HepG2 (cell line): ENCODE data around the gene DTX4. TPM values are rescaled to one million over a fixed set of nuclear protein-coding genes. Genes with fewer than 3 reads are reported as not detected.
A peak's percentile ranks its signal among the peaks of the same experiment; 100 is the strongest.

Source experiments
- GATAD2A ChIP-seq: IDR thresholded peaks from 2 replicates; pipeline ENCODE4 v1.6.1; 2016
- KDM1A ChIP-seq: IDR thresholded peaks from 2 replicates; pipeline ENCODE4 v1.6.1; 2016; ENCODE audit warnings: missing compliant biosample characterization
- KLF15 ChIP-seq: sonication (generic); formaldehyde crosslinking; IDR thresholded peaks from 2 replicates; pipeline ENCODE4 v1.8.1; 2023; ENCODE audit warnings: borderline replicate concordance, mild to moderate bottlenecking, inconsistent platforms, missing genetic modification reagents, mixed read lengths
- MED1 ChIP-seq: sonication (generic); formaldehyde crosslinking; IDR thresholded peaks from 2 replicates; pipeline ENCODE4 v1.4.0; 2020; ENCODE audit warnings: missing genetic modification reagents
- MLLT10 ChIP-seq: sonication (generic); formaldehyde crosslinking; IDR thresholded peaks from 2 replicates; pipeline ENCODE4 v1.4.0; 2020; ENCODE audit warnings: missing genetic modification reagents
- NFAT5 ChIP-seq: sonication (generic); formaldehyde crosslinking; IDR thresholded peaks from 2 replicates; pipeline ENCODE4 v1.4.0; 2020; ENCODE audit warnings: missing genetic modification reagents
- NR2F2 ChIP-seq: IDR thresholded peaks from 2 replicates; pipeline ENCODE4 v1.6.1; 2012; ENCODE audit warnings: low read depth, inconsistent platforms, borderline replicate concordance
- SOX13 ChIP-seq, 3 experiments: fragments of 450-650 bp in 1 of 3; sonication (generic) in 1 of 3; formaldehyde crosslinking in 1 of 3; IDR thresholded peaks in 2 of 3; conservative IDR thresholded peaks in 1 of 3; 2 replicates each; pipeline versions ENCODE4 v1.5.0 to v1.6.1; 2016 to 2020; ENCODE audit warnings: antibody characterized with exemption in 1 of 3, mild to moderate bottlenecking in 1 of 3, missing compliant biosample characterization in 1 of 3, missing genetic modification reagents in 1 of 3, moderate library complexity in 1 of 3
- TOPORS ChIP-seq: sonication (generic); formaldehyde crosslinking; IDR thresholded peaks from 2 replicates; pipeline ENCODE4 v1.8.0; 2023; ENCODE audit warnings: mild to moderate bottlenecking, missing genetic modification reagents
- ZNF740 ChIP-seq: sonication (generic); formaldehyde crosslinking; IDR thresholded peaks from 2 replicates; pipeline ENCODE4 v1.4.0; 2020; ENCODE audit warnings: missing genetic modification reagents
- polyA plus RNA-seq, 8 experiments: library from polyadenylated mRNA; depleted of rRNA in 3 of 8; stranded (reverse) in 7 of 8; unstranded in 1 of 8; fragments of >200 nt; fragmentation: Illumina TruSeq in 4 of 8; extraction: Trizol in 4 of 8; gene quantifications; 2 replicates each; pipeline versions ENCODE4 v1.2.1 to v1.2.3, GENCODE V29; 2011 to 2016; ENCODE audit warnings: low read depth in 4 of 8, missing spikeins in 1 of 8, mixed read lengths in 1 of 8; ENCODE audit not compliant: insufficient read depth in 1 of 8
- total RNA-seq, 5 experiments: library from RNA; depleted of rRNA; stranded (reverse); fragments of >200 nt; fragmentation: Illumina TruSeq; extraction: Trizol; gene quantifications; 2 replicates each; pipeline ENCODE4 v1.2.3, GENCODE V29; 2016; ENCODE audit warnings: low read depth in 1 of 5
- TF ChIP-seq, protein P1 (sequence below): fragments of 450-650 bp; IDR thresholded peaks from 2 replicates; pipeline ENCODE4 v1.6.1; 2017
- TF ChIP-seq, protein P2 (sequence below): sonication (generic); formaldehyde crosslinking; IDR thresholded peaks from 2 replicates; pipeline ENCODE4 v1.9.0; 2022; ENCODE audit warnings: low read depth, missing genetic modification reagents
- TF ChIP-seq, protein P3 (sequence below): sonication (generic); formaldehyde crosslinking; IDR thresholded peaks from 2 replicates; pipeline ENCODE4 v1.4.0; 2020; ENCODE audit warnings: missing genetic modification reagents
- TF ChIP-seq, protein P4 (sequence below): sonication (generic); formaldehyde crosslinking; IDR thresholded peaks from 2 replicates; pipeline ENCODE4 v1.9.0; 2021; ENCODE audit warnings: missing genetic modification reagents, mild to moderate bottlenecking, borderline replicate concordance
- TF ChIP-seq, protein P5 (sequence below): sonication (generic); formaldehyde crosslinking; IDR thresholded peaks from 2 replicates; pipeline ENCODE4 v1.4.0; 2020; ENCODE audit warnings: missing genetic modification reagents

The DTX4 gene
- total and polyA plus RNA-seq, 2 of the 13 experiments (the other 11 are each of a cell fraction or from before 2014, with no cell fraction given) = 0.67 to 5.6 TPM

GRCh38 chr11:59142530-59143507, 29.1 kb upstream of the DTX4 start, which contains the start of gene FAM111A (continued):
- TF ChIP-seq, protein P1, sequence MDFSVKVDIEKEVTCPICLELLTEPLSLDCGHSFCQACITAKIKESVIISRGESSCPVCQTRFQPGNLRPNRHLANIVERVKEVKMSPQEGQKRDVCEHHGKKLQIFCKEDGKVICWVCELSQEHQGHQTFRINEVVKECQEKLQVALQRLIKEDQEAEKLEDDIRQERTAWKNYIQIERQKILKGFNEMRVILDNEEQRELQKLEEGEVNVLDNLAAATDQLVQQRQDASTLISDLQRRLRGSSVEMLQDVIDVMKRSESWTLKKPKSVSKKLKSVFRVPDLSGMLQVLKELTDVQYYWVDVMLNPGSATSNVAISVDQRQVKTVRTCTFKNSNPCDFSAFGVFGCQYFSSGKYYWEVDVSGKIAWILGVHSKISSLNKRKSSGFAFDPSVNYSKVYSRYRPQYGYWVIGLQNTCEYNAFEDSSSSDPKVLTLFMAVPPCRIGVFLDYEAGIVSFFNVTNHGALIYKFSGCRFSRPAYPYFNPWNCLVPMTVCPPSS = no peak
- TF ChIP-seq NFAT5 (no peak; the same call in 1 of the 2 replicates), KLF15 (no peak; the same call in 1 of the 2 replicates), KDM1A (no peak), MLLT10 (CRISPR knock-in tag) (no peak), MED1 (CRISPR knock-in tag) (peak; percentile 29; the same call in 1 of the 2 replicates), TOPORS (CRISPR knock-in tag) (no peak), SOX13 (IDR thresholded peaks at IDR 0.05) (no peak), SOX13 (CRISPR knock-in tag; conservative IDR thresholded peaks at IDR 0.05 in 1 of 2, IDR thresholded peaks at IDR 0.05 in 1 of 2) (no peak), GATAD2A (CRISPR knock-in tag) (peak; percentile 47; the same call in 1 of the 2 replicates), NR2F2 (no peak), ZNF740 (CRISPR knock-in tag) (no peak)
- TF ChIP-seq, protein P2, sequence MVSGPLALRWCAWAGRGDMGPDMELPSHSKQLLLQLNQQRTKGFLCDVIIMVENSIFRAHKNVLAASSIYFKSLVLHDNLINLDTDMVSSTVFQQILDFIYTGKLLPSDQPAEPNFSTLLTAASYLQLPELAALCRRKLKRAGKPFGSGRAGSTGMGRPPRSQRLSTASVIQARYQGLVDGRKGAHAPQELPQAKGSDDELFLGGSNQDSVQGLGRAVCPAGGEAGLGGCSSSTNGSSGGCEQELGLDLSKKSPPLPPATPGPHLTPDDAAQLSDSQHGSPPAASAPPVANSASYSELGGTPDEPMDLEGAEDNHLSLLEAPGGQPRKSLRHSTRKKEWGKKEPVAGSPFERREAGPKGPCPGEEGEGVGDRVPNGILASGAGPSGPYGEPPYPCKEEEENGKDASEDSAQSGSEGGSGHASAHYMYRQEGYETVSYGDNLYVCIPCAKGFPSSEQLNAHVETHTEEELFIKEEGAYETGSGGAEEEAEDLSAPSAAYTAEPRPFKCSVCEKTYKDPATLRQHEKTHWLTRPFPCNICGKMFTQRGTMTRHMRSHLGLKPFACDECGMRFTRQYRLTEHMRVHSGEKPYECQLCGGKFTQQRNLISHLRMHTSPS (CRISPR knock-in tag) = no peak
- TF ChIP-seq, protein P3, sequence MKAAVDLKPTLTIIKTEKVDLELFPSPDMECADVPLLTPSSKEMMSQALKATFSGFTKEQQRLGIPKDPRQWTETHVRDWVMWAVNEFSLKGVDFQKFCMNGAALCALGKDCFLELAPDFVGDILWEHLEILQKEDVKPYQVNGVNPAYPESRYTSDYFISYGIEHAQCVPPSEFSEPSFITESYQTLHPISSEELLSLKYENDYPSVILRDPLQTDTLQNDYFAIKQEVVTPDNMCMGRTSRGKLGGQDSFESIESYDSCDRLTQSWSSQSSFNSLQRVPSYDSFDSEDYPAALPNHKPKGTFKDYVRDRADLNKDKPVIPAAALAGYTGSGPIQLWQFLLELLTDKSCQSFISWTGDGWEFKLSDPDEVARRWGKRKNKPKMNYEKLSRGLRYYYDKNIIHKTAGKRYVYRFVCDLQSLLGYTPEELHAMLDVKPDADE = peak; percentile 80; the same call in 1 of the 2 replicates
- TF ChIP-seq, protein P4, sequence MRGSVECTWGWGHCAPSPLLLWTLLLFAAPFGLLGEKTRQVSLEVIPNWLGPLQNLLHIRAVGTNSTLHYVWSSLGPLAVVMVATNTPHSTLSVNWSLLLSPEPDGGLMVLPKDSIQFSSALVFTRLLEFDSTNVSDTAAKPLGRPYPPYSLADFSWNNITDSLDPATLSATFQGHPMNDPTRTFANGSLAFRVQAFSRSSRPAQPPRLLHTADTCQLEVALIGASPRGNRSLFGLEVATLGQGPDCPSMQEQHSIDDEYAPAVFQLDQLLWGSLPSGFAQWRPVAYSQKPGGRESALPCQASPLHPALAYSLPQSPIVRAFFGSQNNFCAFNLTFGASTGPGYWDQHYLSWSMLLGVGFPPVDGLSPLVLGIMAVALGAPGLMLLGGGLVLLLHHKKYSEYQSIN = no peak
- TF ChIP-seq, protein P5, sequence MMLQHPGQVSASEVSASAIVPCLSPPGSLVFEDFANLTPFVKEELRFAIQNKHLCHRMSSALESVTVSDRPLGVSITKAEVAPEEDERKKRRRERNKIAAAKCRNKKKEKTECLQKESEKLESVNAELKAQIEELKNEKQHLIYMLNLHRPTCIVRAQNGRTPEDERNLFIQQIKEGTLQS (CRISPR knock-in tag) = no peak
